Endothelial cell of umbilical vein (primary cell): ENCODE measurements around the gene PHYH.

Source experiments
- POLR2A ChIP-seq: IDR thresholded peaks from 2 replicates; pipeline ENCODE4 v1.6.1; 2012; ENCODE audit warnings: low read depth, mild to moderate bottlenecking, control low read depth, low read length
- TF ChIP-seq, protein P1 (sequence below), 2 donors: IDR thresholded peaks; 1 replicate in 1 of 2; 2 replicates in 1 of 2; pipeline ENCODE4 v1.5.1; 2011; ENCODE audit warnings: low read length in 2 of 2, mild to moderate bottlenecking in 2 of 2, moderate library complexity in 2 of 2, control low read depth in 1 of 2, inconsistent platforms in 1 of 2, low read depth in 1 of 2; ENCODE audit not compliant: insufficient read depth in 1 of 2; ENCODE audit errors: extremely low read depth in 1 of 2

DNA sequence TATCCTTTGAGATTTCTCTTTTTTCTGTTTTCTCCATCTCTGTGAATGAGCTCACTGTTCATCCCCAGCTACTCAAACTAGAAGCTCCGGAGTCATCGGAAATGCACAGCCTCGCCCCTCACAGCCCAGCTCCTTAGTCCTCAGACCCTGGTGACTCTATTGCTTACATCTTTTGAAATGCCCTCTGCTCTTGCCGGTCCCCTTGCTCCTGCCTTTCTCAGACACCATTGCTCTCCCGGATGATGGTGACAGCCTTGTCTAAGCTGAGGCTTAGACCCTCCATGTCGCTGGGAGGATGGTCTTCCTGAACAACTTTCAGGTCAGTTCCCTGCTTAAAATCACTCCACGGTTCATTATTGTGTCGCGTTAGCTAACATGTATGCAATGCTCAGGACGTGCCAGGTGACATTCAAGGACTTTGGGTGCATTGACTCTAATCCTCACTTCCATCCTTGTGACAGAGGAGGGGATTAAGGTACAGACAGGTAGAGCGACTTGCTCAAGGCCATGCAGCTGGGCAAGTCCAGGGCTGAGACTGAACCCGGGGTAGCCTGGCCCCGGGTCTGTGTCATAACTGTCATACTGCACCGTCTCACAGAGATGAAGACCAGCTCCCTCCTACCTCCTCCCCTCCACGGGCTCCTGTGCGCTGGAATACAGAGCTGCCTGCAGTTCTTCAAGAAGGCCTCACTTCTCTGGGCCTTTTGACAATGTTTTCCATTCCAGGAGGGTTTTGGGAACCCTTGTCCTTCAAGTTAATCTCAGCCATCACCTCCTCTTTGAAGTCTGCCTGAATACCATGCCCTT lies 61.4 kb downstream of the PHYH start:
- TF ChIP-seq, protein P1, sequence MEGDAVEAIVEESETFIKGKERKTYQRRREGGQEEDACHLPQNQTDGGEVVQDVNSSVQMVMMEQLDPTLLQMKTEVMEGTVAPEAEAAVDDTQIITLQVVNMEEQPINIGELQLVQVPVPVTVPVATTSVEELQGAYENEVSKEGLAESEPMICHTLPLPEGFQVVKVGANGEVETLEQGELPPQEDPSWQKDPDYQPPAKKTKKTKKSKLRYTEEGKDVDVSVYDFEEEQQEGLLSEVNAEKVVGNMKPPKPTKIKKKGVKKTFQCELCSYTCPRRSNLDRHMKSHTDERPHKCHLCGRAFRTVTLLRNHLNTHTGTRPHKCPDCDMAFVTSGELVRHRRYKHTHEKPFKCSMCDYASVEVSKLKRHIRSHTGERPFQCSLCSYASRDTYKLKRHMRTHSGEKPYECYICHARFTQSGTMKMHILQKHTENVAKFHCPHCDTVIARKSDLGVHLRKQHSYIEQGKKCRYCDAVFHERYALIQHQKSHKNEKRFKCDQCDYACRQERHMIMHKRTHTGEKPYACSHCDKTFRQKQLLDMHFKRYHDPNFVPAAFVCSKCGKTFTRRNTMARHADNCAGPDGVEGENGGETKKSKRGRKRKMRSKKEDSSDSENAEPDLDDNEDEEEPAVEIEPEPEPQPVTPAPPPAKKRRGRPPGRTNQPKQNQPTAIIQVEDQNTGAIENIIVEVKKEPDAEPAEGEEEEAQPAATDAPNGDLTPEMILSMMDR (IDR thresholded peaks at IDR 0.05; ENCODE audit: extremely low read depth in 1 of 2, insufficient read depth in 1 of 2, low read depth in 1 of 2, low read length in 2 of 2), result no peak
- TF ChIP-seq POLR2A, result no peak
